Uterus (tissue), 2 donors: Measurements from ENCODE around the gene CEP250.

Experiments used
- CTCF ChIP-seq, 4 experiments: fragments of 200-600 bp in 2 of 4; fragments of 450-650 bp in 2 of 4; sonication (generic) in 2 of 4; IDR thresholded peaks; one replicate each; pipeline ENCODE4 v1.5.1; 2016 to 2019; ENCODE audit warnings: antibody characterized with exemption in 4 of 4, mild to moderate bottlenecking in 2 of 4, moderate library complexity in 1 of 4
- POLR2A ChIP-seq, 2 donors: fragments of 450-650 bp; IDR thresholded peaks; one replicate each; pipeline ENCODE4 v1.6.1; 2016; ENCODE audit warnings: antibody characterized with exemption in 2 of 2, mild to moderate bottlenecking in 1 of 2, moderate library complexity in 1 of 2

GRCh38 chr20:35448788-35449373 is 6.5 kb upstream of the CEP250 start:
- TF ChIP-seq CTCF (IDR thresholded peaks at IDR 0.05) (no peak), POLR2A (IDR thresholded peaks at IDR 0.05) (no peak)
